NCI-H2227 (cell line): Measurements from ENCODE around the gene MMP21.

Experiments
- DNase-seq: peaks from one replicate; lab custom pipeline; 2025; ENCODE audit not compliant: unreplicated experiment; lab: John Stamatoyannopoulos, UW

The MMP21 gene

DNA sequence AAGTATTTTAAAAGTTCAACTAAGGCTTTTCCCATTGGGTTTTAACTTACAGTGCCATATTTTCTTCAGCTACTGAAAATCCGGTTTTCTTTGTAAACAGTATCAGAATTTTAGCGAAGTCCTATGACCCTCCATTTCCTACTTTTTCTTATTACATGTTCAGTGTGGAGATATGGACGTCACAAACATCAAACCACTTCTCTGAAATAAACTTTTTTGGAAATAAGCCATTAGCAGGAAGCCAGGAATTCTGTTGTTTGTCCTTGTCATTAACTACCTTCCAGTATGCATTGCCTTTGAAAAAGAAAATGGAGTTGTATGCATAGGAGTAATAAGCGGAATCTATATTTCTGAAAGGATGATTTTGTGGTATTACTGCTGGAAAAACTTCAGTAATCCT lies 9.1 kb downstream of the MMP21 start:
- no peak for DNase-seq

DNA sequence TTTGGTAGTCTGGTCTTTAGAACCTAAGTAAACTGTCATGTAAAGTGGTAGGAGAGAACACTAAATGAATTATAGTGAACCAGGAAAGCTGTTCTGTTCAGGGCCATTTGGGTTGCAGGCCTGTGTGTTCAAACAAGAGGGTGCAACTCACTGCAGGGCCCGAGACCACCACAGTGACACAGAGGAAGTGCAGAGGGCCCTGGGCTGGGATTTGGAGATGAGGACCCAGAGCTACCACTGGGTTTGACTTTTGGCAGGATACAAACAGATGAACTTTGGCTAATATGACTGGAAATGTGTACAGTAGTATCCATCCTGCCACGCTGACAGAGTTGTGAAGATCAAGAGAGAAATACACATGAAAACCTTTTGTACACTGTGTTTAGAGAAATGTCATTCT lies 9.8 kb downstream of the MMP21 start:
- DNase-seq: no peak

DNA sequence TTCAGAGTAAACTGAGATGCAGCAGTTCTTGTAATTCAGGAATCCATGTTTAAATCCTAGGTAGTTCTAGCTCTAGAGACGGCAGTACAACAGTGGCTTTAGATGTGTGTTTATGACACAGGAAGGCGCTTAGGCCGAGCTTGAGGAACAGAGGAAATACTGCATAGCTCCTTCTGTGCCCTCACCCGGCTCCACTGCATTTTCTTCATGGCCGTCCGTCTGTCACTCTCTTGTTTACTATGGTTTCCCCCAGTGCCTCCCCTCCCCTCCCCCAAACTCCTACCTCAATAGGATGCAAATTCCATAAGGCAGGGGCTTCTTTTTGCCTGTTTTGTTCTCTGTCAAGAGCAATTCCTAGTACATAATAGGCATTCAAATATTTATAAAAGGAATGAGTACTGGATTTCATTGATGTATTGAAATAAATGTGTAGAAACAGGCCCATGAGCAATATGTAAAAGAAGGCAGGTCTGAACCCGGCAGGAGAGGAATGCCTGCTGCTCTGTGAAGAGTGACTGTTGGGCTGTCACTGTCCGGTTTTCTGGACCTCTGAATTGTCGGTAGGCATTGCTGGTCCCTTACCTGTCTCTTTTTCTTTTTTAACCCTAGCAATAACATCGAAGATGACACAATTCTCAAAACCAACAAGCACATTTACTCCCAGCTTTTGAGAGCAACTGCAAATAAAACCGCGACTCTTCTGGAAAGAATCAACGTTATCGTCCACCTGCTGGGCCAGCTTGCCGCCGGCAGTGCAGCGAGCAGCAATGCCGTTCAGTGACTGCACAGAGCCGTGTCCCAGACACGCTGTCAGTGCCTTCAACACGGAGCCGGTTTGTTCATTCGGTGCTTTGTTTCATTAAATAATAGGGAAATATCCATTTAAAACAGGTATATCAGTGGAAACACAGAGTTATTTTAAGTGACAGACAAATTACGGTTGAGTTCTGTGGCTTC lies 12.7 kb downstream of the MMP21 start:
- DNase-seq: no peak

- no peak for DNase-seq
These were observed 13.7 kb downstream of the MMP21 start for GRCh38 chr10:125761961-125762360.

DNA sequence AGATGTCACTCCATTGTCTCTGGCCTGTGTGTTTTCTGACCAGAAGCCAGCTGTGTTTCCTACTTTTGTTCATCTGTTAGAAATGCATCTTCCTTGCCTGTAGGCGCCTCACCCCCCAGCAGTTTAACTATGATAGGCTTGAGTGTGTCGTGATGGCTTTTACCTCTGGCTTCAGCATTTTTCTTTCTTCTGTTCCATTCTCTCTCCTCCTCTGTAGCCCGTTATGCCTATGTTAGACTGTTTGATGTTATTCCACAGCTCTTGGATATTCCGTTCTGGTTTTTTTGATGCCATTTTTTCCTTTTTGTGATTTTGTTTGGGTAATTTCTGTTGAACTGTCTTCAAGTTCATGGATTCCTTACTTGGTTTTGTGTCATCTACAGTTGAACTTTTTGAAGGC lies 17.9 kb downstream of the MMP21 start:
- DNase-seq: no peak

DNA sequence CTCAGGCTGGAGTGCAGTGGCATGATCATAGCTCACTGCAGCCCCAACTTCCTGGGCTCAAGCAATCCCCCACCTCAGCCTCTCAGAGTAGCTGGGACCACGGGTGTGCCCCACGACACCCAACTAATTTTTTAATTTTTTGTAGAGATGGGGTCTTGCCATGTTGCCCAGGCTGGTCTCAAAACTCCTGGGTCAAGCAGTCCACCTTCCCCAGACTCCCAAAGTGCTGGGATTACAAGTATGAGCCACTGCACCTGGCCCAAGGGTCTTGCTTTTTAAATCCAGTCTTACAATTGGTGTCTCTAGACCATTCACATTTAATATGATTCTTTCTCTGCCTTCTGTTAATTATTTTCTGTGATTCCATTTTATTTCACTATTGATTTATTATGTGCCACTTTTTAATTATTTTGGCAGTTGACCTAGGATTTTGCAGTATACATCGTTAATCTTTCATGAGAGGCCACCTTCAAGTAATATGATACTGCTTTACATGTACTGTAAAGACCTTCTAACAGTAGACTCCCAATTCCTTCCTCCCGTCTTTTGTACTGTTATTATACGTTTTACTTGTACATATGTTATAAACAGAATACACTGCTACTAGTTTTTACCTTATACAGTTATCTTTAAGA lies 18.7 kb downstream of the MMP21 start:
- no peak for DNase-seq

DNA sequence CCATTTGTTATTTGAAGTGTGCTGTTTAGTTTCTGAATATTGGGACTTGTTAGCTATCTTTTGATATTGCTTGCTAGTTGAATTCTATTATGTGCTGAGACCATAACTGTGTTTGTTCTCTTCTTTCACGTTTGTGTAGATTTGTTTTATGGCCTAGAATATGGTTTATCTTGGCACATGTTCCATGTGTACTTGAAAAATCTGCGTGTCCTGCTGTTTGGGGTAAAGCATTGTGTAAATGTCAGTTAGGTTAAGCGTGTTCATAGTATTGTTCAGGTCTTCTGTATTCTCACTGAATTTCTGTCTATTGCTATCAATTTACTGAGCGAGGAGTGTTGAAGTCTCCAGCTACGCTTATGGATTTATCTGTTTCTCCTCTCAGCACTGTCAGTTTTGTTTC lies 19.4 kb downstream of the MMP21 start:
- no peak for DNase-seq

- DNase-seq: no peak
These were observed 28.2 kb downstream of the MMP21 start for GRCh38 chr10:125747417-125747816.

DNA sequence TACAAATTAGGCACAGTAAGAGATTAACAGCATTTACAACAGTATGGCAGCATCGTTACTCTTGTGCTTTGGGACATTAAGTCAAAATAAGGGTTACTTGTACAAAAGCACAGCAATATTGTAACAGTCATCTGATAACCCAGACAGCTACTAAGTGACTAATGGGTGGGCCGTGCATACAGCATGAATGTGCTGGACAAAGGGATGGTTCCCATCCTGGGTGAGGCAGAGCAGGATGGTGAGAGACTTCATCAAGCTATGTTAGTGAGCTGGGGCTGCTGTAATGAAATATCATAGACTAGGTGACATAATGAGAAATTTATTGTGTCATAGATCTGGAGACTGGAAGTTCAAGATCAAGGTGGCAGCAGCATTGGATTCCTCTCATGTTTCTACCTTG lies 30.7 kb downstream of the MMP21 start:
- no peak for DNase-seq

GRCh38 chr10:125742465-125742864 lies 33.2 kb downstream of the MMP21 start:
- no peak for DNase-seq

DNA sequence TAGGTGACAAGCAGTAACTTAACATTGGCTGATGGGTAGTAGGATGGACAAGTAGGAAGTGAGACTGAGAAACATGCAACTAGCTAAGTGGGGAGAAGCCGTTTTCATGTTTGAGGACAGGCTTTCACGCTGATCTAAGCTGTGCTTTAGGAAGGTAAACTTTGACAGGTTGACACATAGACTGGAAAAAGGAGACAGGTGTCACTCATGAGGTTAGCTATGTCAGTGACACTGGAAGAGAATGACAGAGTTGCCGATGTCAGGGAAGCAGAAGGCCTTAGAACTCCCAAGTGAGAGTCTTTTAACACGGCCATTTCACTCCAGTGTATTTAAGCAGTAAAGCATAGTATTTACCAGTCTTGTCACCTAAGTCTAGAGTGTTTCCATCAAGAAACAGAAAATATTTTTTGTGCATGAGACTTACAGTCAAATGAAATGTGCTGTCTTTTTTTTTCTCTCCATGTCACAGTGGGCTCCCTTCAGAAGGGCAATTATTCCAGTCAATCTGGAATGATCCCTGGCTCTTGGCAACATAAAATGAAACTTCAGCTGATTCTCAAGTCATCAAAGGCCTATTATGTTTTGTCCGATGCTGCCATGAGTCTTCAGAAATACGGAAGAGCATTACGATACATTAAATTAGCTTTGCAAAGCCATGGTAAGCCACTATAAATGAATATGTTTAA lies 35.5 kb downstream of the MMP21 start:
- no peak for DNase-seq

- DNase-seq: no peak
These were observed 37.4 kb downstream of the MMP21 start for GRCh38 chr10:125738206-125738605.

- no peak for DNase-seq
These were observed 40.8 kb downstream of the MMP21 start for GRCh38 chr10:125734823-125735222.

GRCh38 chr10:125734148-125734547 lies 41.5 kb downstream of the MMP21 start:
- no peak for DNase-seq

DNA sequence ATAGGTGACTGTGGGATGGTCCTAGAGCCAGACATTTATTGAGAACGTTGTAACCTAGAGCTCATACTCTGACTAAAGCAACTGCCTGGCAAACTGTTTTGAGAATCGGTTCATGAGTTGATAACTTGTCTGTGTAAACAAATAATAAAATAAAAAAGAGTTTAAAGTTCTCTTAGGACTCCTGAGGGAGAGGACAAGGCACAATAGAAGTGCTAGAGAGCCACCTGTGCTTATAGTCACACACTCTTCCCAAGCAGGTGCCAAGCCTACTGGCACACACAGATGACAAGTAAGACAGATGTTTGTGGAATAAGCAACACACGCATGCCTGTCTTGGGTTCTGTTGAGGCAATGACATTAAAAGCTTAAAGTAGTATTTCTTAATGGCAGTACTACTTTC lies 48.2 kb downstream of the MMP21 start:
- DNase-seq: no peak

GRCh38 chr10:125726914-125727313 lies 48.7 kb downstream of the MMP21 start:
- no peak for DNase-seq

DNA sequence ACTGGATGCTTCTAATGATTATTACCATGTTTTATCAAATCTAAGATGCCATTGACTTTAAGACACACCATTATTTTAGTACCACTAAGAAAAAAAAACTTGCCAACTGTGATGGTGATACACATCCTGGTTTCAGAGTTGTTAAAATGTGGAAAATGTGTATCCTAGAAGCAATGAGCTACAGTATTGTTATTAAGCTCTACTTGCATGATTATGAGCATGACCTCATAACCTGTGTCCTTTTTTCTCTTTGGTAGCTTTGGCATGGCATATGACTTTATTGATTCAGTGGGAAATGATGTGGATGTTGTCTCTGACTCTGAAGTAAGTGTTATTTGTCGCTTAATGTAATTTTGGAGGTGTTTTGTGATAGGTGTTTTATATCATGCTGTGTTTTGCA lies 52.8 kb downstream of the MMP21 start:
- no peak for DNase-seq

GRCh38 chr10:125721035-125721434 lies 54.6 kb downstream of the MMP21 start:
- no peak for DNase-seq

GRCh38 chr10:125720002-125720382 lies 55.6 kb downstream of the MMP21 start:
- DNase-seq: peak; percentile 48

DNA sequence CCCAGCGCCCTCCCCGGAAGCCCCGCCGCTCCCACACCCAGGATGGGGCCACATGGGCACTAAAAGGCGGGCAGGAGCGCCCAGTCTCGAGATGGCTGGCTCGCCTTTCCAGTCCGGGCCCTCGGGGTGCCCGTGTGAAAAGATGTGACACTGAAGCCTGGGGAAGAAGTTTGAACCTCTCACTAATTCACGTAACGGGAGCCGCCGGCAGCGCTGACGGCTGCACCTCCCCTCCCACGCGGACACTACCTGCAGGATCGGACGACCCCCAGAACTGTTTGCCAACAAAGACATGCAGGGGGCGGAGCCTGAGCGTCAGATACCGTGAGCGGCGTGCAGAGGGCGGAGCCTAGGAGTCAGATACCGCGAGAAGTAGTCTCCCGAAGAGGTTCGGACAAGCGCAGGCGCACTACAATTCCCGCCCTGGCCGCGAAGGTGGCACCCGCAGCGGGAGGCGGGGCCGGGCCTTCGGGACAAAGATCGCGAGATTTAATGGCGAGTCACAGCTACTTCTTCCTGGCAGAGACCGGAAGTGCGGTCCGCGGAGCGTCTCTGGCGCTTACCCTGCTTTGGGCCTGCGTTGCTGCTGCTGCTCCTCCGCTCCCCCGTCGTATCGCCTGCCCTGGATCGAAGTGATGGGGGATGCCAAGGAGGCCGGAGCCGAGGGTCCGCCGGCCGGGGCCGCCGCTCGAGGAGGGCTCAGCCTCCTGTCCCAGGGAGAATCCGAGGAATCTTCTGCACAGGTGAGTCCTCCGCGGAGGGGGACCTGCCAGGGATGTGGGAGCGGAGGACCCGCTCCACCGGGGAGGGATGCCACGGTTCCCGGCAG lies 56.2 kb downstream of the MMP21 start, which contains the start of gene EDRF1:
TSS of gene EDRF1 (plus strand) at position 537 of the 829 bp plus-strand sequence. CDS start at position 636, 99 bp downstream.
- peak; percentile 99 for DNase-seq
